DOHH2 (cell line): ENCODE data around the gene SIGLEC9.

Experiments used
- EZH2phosphoT487 ChIP-seq: fragments of 200-600 bp; sonication (generic); IDR thresholded peaks from 2 replicates; pipeline ENCODE4 v1.6.1; 2017; ENCODE audit warnings: borderline replicate concordance, mild to moderate bottlenecking, antibody characterized with exemption, low read length, moderate library complexity, mixed read lengths
- TF ChIP-seq, protein P1 (sequence below): fragments of 200-600 bp; sonication (generic); IDR thresholded peaks from one replicate; pipeline ENCODE4 v1.5.1; 2014; ENCODE audit warnings: antibody characterized with exemption, mild to moderate bottlenecking, low read depth, low read length; ENCODE audit not compliant: poor library complexity, severe bottlenecking

- TF ChIP-seq, protein P1, sequence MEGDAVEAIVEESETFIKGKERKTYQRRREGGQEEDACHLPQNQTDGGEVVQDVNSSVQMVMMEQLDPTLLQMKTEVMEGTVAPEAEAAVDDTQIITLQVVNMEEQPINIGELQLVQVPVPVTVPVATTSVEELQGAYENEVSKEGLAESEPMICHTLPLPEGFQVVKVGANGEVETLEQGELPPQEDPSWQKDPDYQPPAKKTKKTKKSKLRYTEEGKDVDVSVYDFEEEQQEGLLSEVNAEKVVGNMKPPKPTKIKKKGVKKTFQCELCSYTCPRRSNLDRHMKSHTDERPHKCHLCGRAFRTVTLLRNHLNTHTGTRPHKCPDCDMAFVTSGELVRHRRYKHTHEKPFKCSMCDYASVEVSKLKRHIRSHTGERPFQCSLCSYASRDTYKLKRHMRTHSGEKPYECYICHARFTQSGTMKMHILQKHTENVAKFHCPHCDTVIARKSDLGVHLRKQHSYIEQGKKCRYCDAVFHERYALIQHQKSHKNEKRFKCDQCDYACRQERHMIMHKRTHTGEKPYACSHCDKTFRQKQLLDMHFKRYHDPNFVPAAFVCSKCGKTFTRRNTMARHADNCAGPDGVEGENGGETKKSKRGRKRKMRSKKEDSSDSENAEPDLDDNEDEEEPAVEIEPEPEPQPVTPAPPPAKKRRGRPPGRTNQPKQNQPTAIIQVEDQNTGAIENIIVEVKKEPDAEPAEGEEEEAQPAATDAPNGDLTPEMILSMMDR: no peak
- TF ChIP-seq EZH2phosphoT487: no peak
These were observed 4.5 kb upstream of the SIGLEC9 start for GRCh38 chr19:51120160-51120559.
